Erythroblast (primary cell): ENCODE results near the gene IFI6.
"Not testable (repeated sequence)": the region's sequence is repeated elsewhere in the genome, so short reads cannot be mapped to it uniquely, and the experiment has no call there.

Experiments
- GATA1 ChIP-seq: IDR thresholded peaks from 2 replicates; pipeline ENCODE4 v1.6.1; 2011; ENCODE audit warnings: low read depth, mild to moderate bottlenecking, control low read depth, low read length, moderate library complexity
- POLR2A ChIP-seq: IDR thresholded peaks from 2 replicates; pipeline ENCODE4 v1.6.1; 2011; ENCODE audit warnings: mild to moderate bottlenecking, low read length

DNA sequence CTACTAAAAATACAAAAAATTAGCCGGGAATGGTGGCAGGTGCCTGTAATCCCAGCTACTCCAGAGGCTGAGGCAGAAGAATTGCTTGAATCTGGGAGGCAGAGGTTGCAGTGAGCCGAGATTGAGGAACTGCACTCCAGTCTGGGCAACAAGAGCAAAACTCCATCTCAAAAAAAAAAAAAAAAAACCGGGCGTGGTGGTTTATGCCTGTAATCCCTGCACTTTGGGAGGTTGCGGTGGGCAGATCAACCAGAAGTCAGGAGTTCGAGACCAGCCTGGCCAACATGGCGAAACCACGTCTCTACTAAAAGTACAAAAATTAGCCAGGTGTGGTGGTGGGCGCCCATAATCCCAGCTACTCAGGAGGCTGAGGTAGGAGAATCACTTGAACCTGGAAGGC lies 31.5 kb downstream of the IFI6 start:
- TF ChIP-seq POLR2A, GATA1: not testable (repeated sequence)
